HUES6 (cell line): Measurements from ENCODE around the gene FHOD3.

Experiments
- H3K27ac ChIP-seq: 2 replicates; pipeline ENCODE4 v1.7.0; 2013; ENCODE audit warnings: low read depth, mild to moderate bottlenecking, low read length, inconsistent platforms
- H3K27me3 ChIP-seq: 2 replicates; pipeline ENCODE4 v1.6.1; 2013; ENCODE audit warnings: low read length; ENCODE audit not compliant: control insufficient read depth, insufficient read depth
- H3K36me3 ChIP-seq: 2 replicates; pipeline ENCODE4 v1.6.1; 2013; ENCODE audit warnings: low read length; ENCODE audit not compliant: control insufficient read depth, insufficient read depth
- H3K4me1 ChIP-seq: 2 replicates; pipeline ENCODE4 v1.6.1; 2013; ENCODE audit warnings: low read length; ENCODE audit not compliant: control insufficient read depth, insufficient read depth
- H3K4me3 ChIP-seq: 2 replicates; pipeline ENCODE4 v1.5.1; 2013; ENCODE audit warnings: low read depth, low read length
- H3K9ac ChIP-seq: one replicate; pipeline ENCODE4 v1.6.1; 2013; ENCODE audit warnings: mild to moderate bottlenecking, low read length
- H3K9me3 ChIP-seq: 2 replicates; pipeline ENCODE4 v1.6.1; 2013; ENCODE audit warnings: low read depth, low read length; ENCODE audit not compliant: control insufficient read depth, insufficient read depth

Gene FHOD3

GRCh38 chr18:36397033-36397432 lies 99.5 kb downstream of the FHOD3 start:
- Histone ChIP-seq H3K27ac (no peak overlapping the region), H3K27me3 (no peaks in the 10 kb centered on the region), H3K4me3 (no peak overlapping the region), H3K4me1 (no peaks in the 10 kb centered on the region), H3K9ac (no peak overlapping the region), H3K36me3 (no peaks in the 10 kb centered on the region), H3K9me3 (peaks cover 10% of the 10 kb centered on the region)

- H3K9ac ChIP-seq, result no peak overlapping the region
- peaks cover 10% of the 10 kb centered on the region for H3K9me3 ChIP-seq
- no peak overlapping the region for H3K27ac ChIP-seq
- H3K4me1 ChIP-seq, result no peaks in the 10 kb centered on the region; the same call in 1 of the 2 replicates
- H3K4me3 ChIP-seq, result no peak overlapping the region
- no peaks in the 10 kb centered on the region for H3K27me3 ChIP-seq
- H3K36me3 ChIP-seq, result no peaks in the 10 kb centered on the region
These were observed 100.9 kb downstream of the FHOD3 start for GRCh38 chr18:36398419-36398818.

- peaks cover 10% of the 10 kb centered on the region for H3K9me3 ChIP-seq
- H3K4me1 ChIP-seq, result peaks cover 1% of the 10 kb centered on the region
- no peaks in the 10 kb centered on the region for H3K36me3 ChIP-seq
- H3K4me3 ChIP-seq, result no peak overlapping the region
- H3K27me3 ChIP-seq, result no peaks in the 10 kb centered on the region
- no peak overlapping the region for H3K27ac ChIP-seq
- H3K9ac ChIP-seq, result no peak overlapping the region
These were observed 101.5 kb downstream of the FHOD3 start for GRCh38 chr18:36399055-36399454.

- Histone ChIP-seq H3K27ac (no peak overlapping the region), H3K9me3 (peaks cover 4% of the 10 kb centered on the region; the same call in 1 of the 2 replicates), H3K9ac (no peak overlapping the region), H3K27me3 (no peaks in the 10 kb centered on the region), H3K36me3 (no peaks in the 10 kb centered on the region), H3K4me3 (no peak overlapping the region), H3K4me1 (peaks cover 6% of the 10 kb centered on the region)
These were observed 103.9 kb downstream of the FHOD3 start for GRCh38 chr18:36401462-36401861.

- H3K9me3 ChIP-seq, result no peaks in the 10 kb centered on the region
- no peaks in the 10 kb centered on the region for H3K36me3 ChIP-seq
- H3K4me1 ChIP-seq, result peaks cover 6% of the 10 kb centered on the region
- no peak overlapping the region for H3K4me3 ChIP-seq
- H3K9ac ChIP-seq, result no peak overlapping the region
- no peak overlapping the region for H3K27ac ChIP-seq
- H3K27me3 ChIP-seq, result no peaks in the 10 kb centered on the region
These were observed 105.4 kb downstream of the FHOD3 start for GRCh38 chr18:36402765-36403396.

GRCh38 chr18:36403896-36404820 lies 106.6 kb downstream of the FHOD3 start:
- Histone ChIP-seq H3K9me3 (no peaks in the 10 kb centered on the region), H3K36me3 (no peaks in the 10 kb centered on the region), H3K4me1 (peaks cover 6% of the 10 kb centered on the region), H3K9ac (no peak overlapping the region), H3K4me3 (no peak overlapping the region), H3K27me3 (no peaks in the 10 kb centered on the region), H3K27ac (no peak overlapping the region)

GRCh38 chr18:36405611-36406010 lies 108.1 kb downstream of the FHOD3 start:
- Histone ChIP-seq H3K4me3 (no peak overlapping the region), H3K27ac (no peak overlapping the region), H3K27me3 (no peaks in the 10 kb centered on the region), H3K36me3 (no peaks in the 10 kb centered on the region), H3K9me3 (no peaks in the 10 kb centered on the region), H3K4me1 (peaks cover 6% of the 10 kb centered on the region), H3K9ac (no peak overlapping the region)

GRCh38 chr18:36406805-36407204 lies 109.3 kb downstream of the FHOD3 start:
- H3K27ac ChIP-seq, result no peak overlapping the region
- no peaks in the 10 kb centered on the region for H3K27me3 ChIP-seq
- no peaks in the 10 kb centered on the region for H3K9me3 ChIP-seq

GRCh38 chr18:36408606-36409005 lies 111.1 kb downstream of the FHOD3 start:
- Histone ChIP-seq H3K4me3 (no peak overlapping the region), H3K36me3 (no peaks in the 10 kb centered on the region), H3K27ac (no peak overlapping the region), H3K27me3 (no peaks in the 10 kb centered on the region), H3K4me1 (peaks cover 9% of the 10 kb centered on the region), H3K9me3 (no peaks in the 10 kb centered on the region), H3K9ac (no peak overlapping the region)

More at GRCh38 chr18:36406805-36407204, 109.3 kb downstream of the FHOD3 start:
- H3K9ac ChIP-seq, result no peak overlapping the region
- H3K4me1 ChIP-seq, result peaks cover 7% of the 10 kb centered on the region
- no peak overlapping the region for H3K4me3 ChIP-seq
- no peaks in the 10 kb centered on the region for H3K36me3 ChIP-seq

GRCh38 chr18:36409779-36410178 lies 112.3 kb downstream of the FHOD3 start:
- no peaks in the 10 kb centered on the region for H3K9me3 ChIP-seq
- H3K4me3 ChIP-seq, result no peak overlapping the region
- peaks cover 3% of the 10 kb centered on the region for H3K4me1 ChIP-seq
- no peak overlapping the region for H3K9ac ChIP-seq
- H3K36me3 ChIP-seq, result no peaks in the 10 kb centered on the region
- no peak overlapping the region for H3K27ac ChIP-seq
- H3K27me3 ChIP-seq, result no peaks in the 10 kb centered on the region

GRCh38 chr18:36410346-36410745 lies 112.8 kb downstream of the FHOD3 start:
- Histone ChIP-seq H3K36me3 (no peaks in the 10 kb centered on the region), H3K9me3 (no peaks in the 10 kb centered on the region), H3K27ac (no peak overlapping the region), H3K27me3 (no peaks in the 10 kb centered on the region), H3K9ac (no peak overlapping the region), H3K4me1 (peaks cover 3% of the 10 kb centered on the region), H3K4me3 (no peak overlapping the region)
